Nephron progenitor cell (in vitro differentiated cells): ENCODE results near the gene ADGRV1.
"Not testable (repeated sequence)": the region's sequence is repeated elsewhere in the genome, so short reads cannot be mapped to it uniquely, and the experiment has no call there.

ENCODE experiments used
- DNase-seq: peaks from one replicate; pipeline ENCODE4 v3.0.0; 2021
- H3K27ac Mint-ChIP-seq: 2 replicates; pipeline ENCODE4 v1.8.0; 2021; ENCODE audit warnings: mild to moderate bottlenecking, moderate library complexity, mixed read lengths
- H3K27me3 Mint-ChIP-seq: 2 replicates; pipeline ENCODE4 v1.8.0; 2021; ENCODE audit warnings: mild to moderate bottlenecking, low read depth, mixed read lengths; ENCODE audit not compliant: poor library complexity
- H3K36me3 Mint-ChIP-seq: 2 replicates; pipeline ENCODE4 v1.8.0; 2021; ENCODE audit warnings: low read depth, mixed read lengths
- H3K4me1 Mint-ChIP-seq: 2 replicates; pipeline ENCODE4 v1.8.0; 2021; ENCODE audit warnings: mixed read lengths
- H3K4me3 Mint-ChIP-seq: 2 replicates; pipeline ENCODE4 v1.8.0; 2021; ENCODE audit warnings: mild to moderate bottlenecking, moderate library complexity, mixed read lengths
- H3K9me3 Mint-ChIP-seq: 2 replicates; pipeline ENCODE4 v1.8.0; 2021; ENCODE audit warnings: mild to moderate bottlenecking, moderate library complexity, mixed read lengths
- CTCF ChIP-seq: fragments of 200-600 bp; sonication (generic); IDR thresholded peaks from 2 replicates; pipeline ENCODE4 v1.5.0; 2021; ENCODE audit warnings: antibody characterized with exemption

Gene ADGRV1

GRCh38 chr5:90810211-90810610 is 251.6 kb downstream of the ADGRV1 start:
- Mint-ChIP-seq H3K4me1 (no peaks in the 10 kb centered on the region), H3K36me3 (peaks cover 58% of the 10 kb centered on the region), H3K27me3 (no peaks in the 10 kb centered on the region), H3K27ac (no peak overlapping the region), H3K4me3 (no peak overlapping the region), H3K9me3 (no peaks in the 10 kb centered on the region)
- DNase-seq: no peak
- no peak for TF ChIP-seq CTCF

- DNase-seq: no peak
- H3K4me3 Mint-ChIP-seq: no peak overlapping the region
- H3K9me3 Mint-ChIP-seq: peaks cover 9% of the 10 kb centered on the region
- peaks cover 60% of the 10 kb centered on the region for H3K36me3 Mint-ChIP-seq
- no peak overlapping the region for H3K27ac Mint-ChIP-seq
- TF ChIP-seq CTCF: no peak
- no peaks in the 10 kb centered on the region for H3K27me3 Mint-ChIP-seq
- H3K4me1 Mint-ChIP-seq: no peaks in the 10 kb centered on the region
Observed at GRCh38 chr5:90813392-90813791, 254.8 kb downstream of the ADGRV1 start.

- H3K27me3 Mint-ChIP-seq, H3K27ac Mint-ChIP-seq: not testable (repeated sequence)
- H3K9me3 Mint-ChIP-seq: peaks cover 17% of the 10 kb centered on the region
Observed at GRCh38 chr5:90822062-90822461, 263.5 kb downstream of the ADGRV1 start.

GRCh38 chr5:90824436-90824835 is 265.8 kb downstream of the ADGRV1 start:
- Mint-ChIP-seq H3K27ac (no peak overlapping the region), H3K27me3 (no peaks in the 10 kb centered on the region), H3K4me1 (peaks cover 6% of the 10 kb centered on the region), H3K36me3 (peaks cover 30% of the 10 kb centered on the region), H3K9me3 (peaks cover 15% of the 10 kb centered on the region), H3K4me3 (no peak overlapping the region)
- TF ChIP-seq CTCF: no peak
- DNase-seq: no peak

More at GRCh38 chr5:90822062-90822461, 263.5 kb downstream of the ADGRV1 start:
- H3K4me3 Mint-ChIP-seq, DNase-seq, H3K4me1 Mint-ChIP-seq: not testable (repeated sequence)
- peaks cover 34% of the 10 kb centered on the region for H3K36me3 Mint-ChIP-seq

- Mint-ChIP-seq H3K27ac (peak overlapping the region; percentile 47), H3K9me3 (peaks cover 18% of the 10 kb centered on the region), H3K36me3 (peaks cover 53% of the 10 kb centered on the region), H3K4me3 (no peak overlapping the region), H3K4me1 (peaks cover 11% of the 10 kb centered on the region), H3K27me3 (no peaks in the 10 kb centered on the region)
- DNase-seq: no peak
- TF ChIP-seq CTCF: no peak
Observed at GRCh38 chr5:90830058-90830457, 271.5 kb downstream of the ADGRV1 start.

- no peak for TF ChIP-seq CTCF
- DNase-seq: no peak
- Mint-ChIP-seq H3K27ac (no peak overlapping the region), H3K27me3 (no peaks in the 10 kb centered on the region), H3K4me3 (no peak overlapping the region), H3K4me1 (peaks cover 11% of the 10 kb centered on the region), H3K9me3 (peaks cover 18% of the 10 kb centered on the region), H3K36me3 (peaks cover 74% of the 10 kb centered on the region)
Observed at GRCh38 chr5:90833753-90834152, 275.2 kb downstream of the ADGRV1 start.
